G401 (cell line): ENCODE results near the gene TIMM22. TPM values are rescaled to one million over a fixed set of nuclear protein-coding genes. Genes with fewer than 3 reads are reported as not detected.
"Not testable (repeated sequence)": the region's sequence is repeated elsewhere in the genome, so short reads cannot be mapped to it uniquely, and the experiment has no call there.

ENCODE experiments used
- DNase-seq: peaks from one replicate; pipeline ENCODE4 v3.0.0-alpha.2; 2015; ENCODE audit warnings: low spot score
- in situ Hi-C: cut with HindIII; loops from 2 replicates; pipeline ENCODE4 v1.10.0; 2016; ENCODE audit warnings: low sequenced_read_pairs, mixed read lengths
- total RNA-seq: library from RNA; depleted of rRNA; stranded (reverse); fragments of >200 nt; shearing (Covaris generic); gene quantifications from 2 replicates; pipeline ENCODE4 v1.2.3, GENCODE V29; 2014; rRNA removed

Gene TIMM22
- total RNA-seq, 1 experiment from 2014 or later: 25.9 TPM

DNA sequence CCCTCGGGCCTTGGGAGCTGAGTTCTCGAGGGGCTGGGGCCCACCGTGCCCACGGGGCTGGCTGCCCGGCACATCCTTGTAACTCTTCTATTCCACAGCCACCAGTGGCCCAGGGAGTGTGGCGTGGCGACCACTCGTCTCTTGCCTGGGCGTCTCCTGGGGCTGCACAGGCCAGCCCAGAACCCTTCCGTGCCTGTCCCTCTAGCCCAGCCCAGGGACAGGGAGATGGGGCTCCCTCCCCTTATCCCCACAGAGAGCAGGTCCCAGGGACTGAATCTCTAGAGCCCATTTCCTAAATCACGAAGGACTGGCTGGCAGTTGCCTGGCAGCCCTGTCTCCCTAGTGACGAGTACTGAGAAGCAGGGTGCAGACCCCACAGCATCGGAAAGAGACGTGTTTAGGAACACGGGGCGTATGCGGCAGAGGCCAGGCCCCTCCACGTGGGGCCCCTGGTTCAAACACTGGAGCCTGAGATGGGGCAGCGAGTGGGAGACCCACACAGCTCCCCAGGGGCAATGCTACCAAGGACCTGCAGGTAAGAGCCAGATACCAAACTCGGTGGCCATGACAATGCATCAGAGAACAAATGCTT is 51.0 kb downstream of the TIMM22 start:
- in situ Hi-C loops: no loop called here
- no peak for DNase-seq

DNA sequence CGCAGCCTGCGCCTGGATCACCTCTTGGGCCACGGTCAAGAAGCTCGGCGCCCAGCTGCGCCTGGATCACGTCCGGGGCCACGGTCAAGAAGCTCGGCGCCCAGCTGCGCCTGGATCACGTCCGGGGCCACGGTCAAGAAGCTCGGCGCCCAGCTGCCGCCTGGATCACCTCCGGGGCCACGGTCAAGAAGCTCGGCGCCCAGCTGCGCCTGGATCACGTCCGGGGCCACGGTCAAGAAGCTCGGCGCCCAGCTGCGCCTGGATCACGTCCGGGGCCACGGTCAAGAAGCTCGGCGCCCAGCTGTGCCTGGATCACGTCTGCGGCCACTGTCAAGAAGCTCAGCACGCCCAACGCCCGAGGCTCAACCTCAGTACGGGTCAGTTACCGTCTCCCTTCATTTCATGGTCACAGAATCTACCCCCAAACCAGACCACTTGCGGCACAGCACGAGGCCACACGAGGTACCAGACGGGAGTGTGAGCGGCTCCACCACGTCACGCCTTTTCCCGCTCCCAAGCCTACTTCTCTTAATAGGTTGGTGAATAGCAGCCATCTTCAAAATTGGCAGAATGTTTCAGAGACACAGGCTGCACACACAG is 51.7 kb downstream of the TIMM22 start:
- DNase-seq, in situ Hi-C loops: not testable (repeated sequence)

DNA sequence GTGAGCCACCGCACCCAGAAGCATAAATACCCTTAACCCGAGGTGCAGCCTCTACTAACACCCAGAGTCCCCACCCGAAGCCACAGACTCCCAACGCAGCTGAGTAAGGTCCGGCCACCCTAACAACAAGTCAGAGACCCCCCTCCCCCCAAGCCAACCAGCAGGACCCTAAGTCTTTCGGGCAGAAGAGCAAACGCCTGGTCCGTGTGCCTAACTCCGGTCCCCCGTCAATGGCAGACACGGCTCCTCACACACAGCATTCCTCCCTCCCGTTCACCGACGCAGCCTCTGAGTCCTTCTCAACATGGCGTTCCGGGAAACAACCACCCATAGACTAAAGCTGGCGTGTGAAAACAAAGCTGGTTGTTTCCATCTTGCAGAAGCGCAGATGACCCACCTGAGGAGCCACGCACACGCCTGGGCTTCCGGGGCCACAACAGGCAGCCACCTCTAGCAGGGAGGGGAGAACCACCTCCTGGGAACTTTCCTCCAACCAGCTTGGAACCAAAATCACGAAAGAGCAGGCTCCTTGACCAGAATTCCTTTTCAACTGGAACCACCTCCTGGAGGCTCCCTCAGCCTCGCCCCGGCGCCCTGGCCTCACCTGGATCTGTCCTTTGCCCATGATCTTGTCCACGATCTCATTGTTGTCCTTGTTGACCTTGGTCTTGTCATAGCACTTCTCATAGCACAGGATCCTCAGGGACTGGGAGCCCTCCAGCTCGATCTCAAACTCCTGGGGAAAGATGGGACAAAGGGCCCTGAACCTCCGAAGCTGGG is 52.7 kb downstream of the TIMM22 start:
- no peak for DNase-seq
- in situ Hi-C loops: no loop called here

DNA sequence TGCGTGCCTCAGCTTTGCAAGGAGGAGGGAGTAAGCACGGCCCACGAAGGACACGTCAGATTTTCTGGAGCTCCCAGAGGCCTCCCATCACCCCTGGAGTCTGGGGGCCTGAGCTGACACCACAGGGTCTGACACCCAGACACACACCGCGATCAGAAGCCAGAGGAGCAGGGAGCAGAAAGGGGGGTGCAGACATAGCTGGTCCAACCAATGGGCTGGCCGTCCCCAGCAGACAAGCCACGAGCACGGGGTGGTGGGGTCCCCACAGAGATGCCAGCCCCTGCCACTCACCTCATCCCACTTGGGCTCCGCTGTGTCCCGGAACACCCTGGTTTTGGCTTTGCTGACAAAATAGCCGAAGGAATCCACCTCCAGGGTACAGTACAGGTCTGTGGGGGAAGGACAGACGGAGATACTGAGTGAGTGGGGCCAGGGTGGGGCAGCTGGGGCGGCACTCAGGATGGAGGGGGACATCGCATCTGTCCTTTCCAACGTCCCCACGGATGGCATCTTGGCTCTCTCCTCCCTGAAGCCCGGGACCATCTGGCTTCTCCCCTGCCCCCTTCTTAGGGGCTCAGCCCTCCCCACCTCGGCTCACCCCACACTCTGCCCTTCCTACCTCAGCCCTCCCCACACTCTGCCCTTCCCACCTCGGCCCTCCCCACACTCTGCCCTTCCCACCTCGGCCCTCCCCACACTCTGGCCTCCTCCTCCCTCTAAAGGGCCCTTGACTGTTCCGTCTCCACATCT is 53.5 kb downstream of the TIMM22 start:
- DNase-seq: no peak
- in situ Hi-C loops: no loop called here

DNA sequence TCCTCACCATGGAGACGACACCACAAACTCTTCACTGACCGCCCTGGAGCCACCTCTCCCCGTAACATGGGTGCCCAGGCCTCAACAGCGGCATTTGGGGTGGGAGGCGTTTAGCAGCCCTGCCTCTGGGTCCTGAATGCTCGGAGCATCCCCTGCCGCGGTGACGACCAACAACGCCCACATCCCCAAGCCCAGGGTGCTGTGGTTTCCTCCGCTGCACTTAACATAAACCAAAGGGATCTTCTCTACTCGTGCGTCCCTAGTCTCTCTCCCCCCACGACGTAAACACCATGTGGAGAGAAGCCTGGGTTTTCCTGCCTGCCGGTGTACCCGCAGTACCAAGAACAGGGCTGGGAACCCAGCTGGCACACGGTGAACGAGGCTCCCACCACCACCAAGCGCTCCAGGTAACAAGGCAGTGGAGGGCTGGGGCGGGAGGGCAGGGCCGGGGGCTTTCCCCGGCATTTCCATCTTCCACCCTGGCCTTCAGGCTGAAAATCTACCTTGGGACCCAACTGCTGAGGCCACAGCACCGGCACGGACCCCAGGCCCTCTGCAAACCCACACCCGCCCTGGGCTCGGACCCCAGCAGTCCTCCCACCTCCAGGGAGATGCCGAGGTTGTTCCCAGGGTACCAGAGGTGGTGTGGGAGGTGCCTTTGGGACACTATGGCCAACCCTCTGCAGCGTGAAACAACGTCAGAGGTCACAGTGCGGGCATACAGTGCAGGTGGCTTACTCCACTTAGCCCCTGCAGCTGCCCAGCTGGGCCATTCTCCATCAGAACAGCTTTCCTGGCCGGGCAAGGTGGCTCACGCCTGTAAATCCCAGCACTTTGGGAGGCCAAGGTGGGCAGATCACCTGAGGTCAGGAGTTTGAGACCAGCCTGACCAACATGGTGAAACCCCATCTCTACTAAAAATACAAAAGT is 54.3 kb downstream of the TIMM22 start:
- in situ Hi-C loops: no loop called here
- no peak for DNase-seq

Other genes with a start within 250 kb of the TIMM22 start
- gene GEMIN4, start 244.9 kb upstream of the TIMM22 start, total RNA-seq: 36.1 and 39.9 TPM in 2 replicates
- 87.4 and 182 TPM in 2 replicates for gene GLOD4, start 214.8 kb upstream of the TIMM22 start, total RNA-seq
- 54.1 and 71.0 TPM in 2 replicates for gene MRM3, start 214.8 kb upstream of the TIMM22 start, total RNA-seq
- gene NXN, start 17.4 kb upstream of the TIMM22 start, total RNA-seq: 133 and 147 TPM in 2 replicates
- gene ABR, start 182.9 kb downstream of the TIMM22 start, total RNA-seq: 118 and 128 TPM in 2 replicates